Colonic mucosa (tissue), 4 donors: ENCODE measurements around the gene PTX4. TPM values are rescaled to one million over a fixed set of nuclear protein-coding genes. Genes with fewer than 3 reads are reported as not detected.

Experiments used
- DNase-seq: peaks from one replicate; pipeline ENCODE4 v3.0.0-alpha.2; 2020
- H3K27ac ChIP-seq: fragments of 200-600 bp; one replicate; pipeline ENCODE4 v1.8.0; 2021
- H3K27me3 ChIP-seq: fragments of 200-600 bp; one replicate; pipeline ENCODE4 v1.8.0; 2021
- H3K36me3 ChIP-seq: fragments of 200-600 bp; one replicate; pipeline ENCODE4 v1.8.0; 2021
- H3K4me1 ChIP-seq: fragments of 200-600 bp; one replicate; pipeline ENCODE4 v1.8.0; 2021; ENCODE audit warnings: mild to moderate bottlenecking
- H3K4me3 ChIP-seq: fragments of 200-600 bp; one replicate; pipeline ENCODE4 v1.8.0; 2021
- H3K9ac ChIP-seq, 2 donors: one replicate each; pipeline ENCODE4 v1.7.0; 2013; ENCODE audit warnings: control low read depth in 2 of 2, low read depth in 2 of 2, low read length in 2 of 2
- H3K9me3 ChIP-seq: fragments of 200-600 bp; one replicate; pipeline ENCODE4 v1.8.0; 2021
- intact Hi-C: fragments of 100-400 bp; cut with DNase I; formaldehyde crosslinking; loops from one replicate; pipeline ENCODE4 v1.14.1; 2022
- total RNA-seq, 2 donors: library from RNA; stranded (reverse); fragmentation: NEBNext Ultra II Directional in 1 of 2; extraction: Animal tissue kit (Norgen Biotek cat#: 25700) in 1 of 2; gene quantifications; one replicate each; pipeline ENCODE4 v1.2.1, GENCODE V29; 2021
- TF ChIP-seq, protein P1 (sequence below): fragments of 200-600 bp; IDR thresholded peaks from one replicate; pipeline ENCODE4 v1.8.0; 2022; ENCODE audit warnings: antibody characterized with exemption, mild to moderate bottlenecking
- donor health status: healthy.
- donor health status: DM: no; HTN: no; CAD: no.
- donor health status: DM: no; HTN: no; CAD: no.

PTX4 gene
- total RNA-seq, 2 donors from 2014 or later: not detected

DNA sequence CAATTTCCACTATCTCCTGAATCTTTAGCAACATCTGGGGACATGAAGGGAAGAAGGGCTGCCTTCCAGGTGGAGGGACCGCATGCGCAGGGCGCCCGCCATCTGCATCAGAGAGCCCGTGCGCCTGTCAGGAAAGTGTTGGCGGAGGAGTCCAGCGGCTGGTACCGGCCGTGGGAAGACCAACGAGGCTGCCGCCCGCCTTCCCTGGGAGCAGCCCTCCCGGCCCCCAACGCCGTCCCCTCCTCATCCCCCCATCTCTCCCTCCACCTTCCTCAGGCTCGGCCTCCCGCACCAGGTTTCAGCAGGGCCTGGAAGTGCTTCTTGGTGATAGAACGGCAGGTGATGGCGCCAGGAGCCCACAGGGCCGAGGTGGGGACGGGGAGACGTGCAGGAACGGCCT is 22.7 kb downstream of the PTX4 start:
- Histone ChIP-seq H3K9ac (no peak overlapping the region), H3K27me3 (no peaks in the 10 kb centered on the region), H3K36me3 (no peaks in the 10 kb centered on the region), H3K9me3 (no peaks in the 10 kb centered on the region), H3K4me3 (no peak overlapping the region), H3K27ac (no peak overlapping the region), H3K4me1 (no peaks in the 10 kb centered on the region)
- DNase-seq: no peak
- intact Hi-C loops: no loop called here
- TF ChIP-seq, protein P1, sequence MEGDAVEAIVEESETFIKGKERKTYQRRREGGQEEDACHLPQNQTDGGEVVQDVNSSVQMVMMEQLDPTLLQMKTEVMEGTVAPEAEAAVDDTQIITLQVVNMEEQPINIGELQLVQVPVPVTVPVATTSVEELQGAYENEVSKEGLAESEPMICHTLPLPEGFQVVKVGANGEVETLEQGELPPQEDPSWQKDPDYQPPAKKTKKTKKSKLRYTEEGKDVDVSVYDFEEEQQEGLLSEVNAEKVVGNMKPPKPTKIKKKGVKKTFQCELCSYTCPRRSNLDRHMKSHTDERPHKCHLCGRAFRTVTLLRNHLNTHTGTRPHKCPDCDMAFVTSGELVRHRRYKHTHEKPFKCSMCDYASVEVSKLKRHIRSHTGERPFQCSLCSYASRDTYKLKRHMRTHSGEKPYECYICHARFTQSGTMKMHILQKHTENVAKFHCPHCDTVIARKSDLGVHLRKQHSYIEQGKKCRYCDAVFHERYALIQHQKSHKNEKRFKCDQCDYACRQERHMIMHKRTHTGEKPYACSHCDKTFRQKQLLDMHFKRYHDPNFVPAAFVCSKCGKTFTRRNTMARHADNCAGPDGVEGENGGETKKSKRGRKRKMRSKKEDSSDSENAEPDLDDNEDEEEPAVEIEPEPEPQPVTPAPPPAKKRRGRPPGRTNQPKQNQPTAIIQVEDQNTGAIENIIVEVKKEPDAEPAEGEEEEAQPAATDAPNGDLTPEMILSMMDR: no peak

DNA sequence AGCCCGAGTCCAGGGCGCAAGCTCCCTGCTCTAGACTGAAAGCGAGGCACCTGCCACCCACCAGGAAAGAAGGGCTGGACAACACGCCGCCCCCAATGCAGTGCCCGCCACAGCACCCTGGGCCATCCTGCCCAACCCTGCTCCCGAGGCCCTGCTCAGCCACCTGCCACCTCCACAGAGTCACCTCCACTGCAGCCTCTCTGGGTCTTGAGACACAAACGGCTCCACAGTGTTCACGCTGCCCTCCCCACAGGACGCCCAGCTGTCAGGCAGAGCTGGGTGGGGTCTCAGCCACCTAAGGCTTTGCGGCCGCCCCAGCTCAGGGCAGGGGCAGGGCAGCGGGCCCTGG is 23.2 kb downstream of the PTX4 start:
- TF ChIP-seq, protein P1: no peak
- H3K36me3 ChIP-seq: no peaks in the 10 kb centered on the region
- intact Hi-C loops: no loop called here

DNA sequence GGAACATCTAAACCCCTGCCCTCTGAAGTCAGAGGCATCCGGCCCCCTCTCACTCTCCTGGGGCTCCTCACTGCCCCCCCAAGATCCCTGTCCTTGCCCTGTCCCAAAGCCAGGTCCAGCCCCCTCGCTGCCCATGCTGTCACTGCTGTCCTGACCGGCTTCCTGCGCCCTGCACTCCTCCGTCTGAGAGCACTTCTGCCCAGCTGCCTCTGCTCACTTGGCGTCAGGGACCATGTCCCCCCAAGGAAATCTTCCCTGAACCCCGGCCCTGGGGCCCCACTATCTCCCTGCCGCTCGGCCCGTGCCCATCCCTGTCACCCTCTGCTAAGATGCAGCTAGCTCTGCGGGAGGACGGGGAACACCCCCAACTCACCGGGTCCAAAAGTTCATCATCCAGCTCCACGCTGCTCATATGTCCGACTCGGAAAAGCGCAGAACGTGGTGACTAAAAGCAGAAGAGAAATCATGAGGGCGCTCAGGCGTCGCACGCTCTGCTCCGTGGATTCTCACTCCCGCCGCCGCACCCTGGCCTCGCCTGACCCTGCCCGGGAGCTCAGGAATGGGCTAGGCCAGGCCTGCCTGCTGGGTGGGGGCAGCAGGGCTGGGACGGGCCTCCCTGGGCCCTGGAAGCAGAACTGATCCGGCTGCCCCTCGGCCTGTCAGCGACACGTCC is 23.7 kb downstream of the PTX4 start:
- no peak for DNase-seq
- H3K9me3 ChIP-seq: no peaks in the 10 kb centered on the region
- intact Hi-C loops: no loop called here

More for the DNA sequence above, 23.2 kb downstream of the PTX4 start:
- no peak overlapping the region for H3K4me3 ChIP-seq
- no peak for DNase-seq
- H3K4me1 ChIP-seq: no peaks in the 10 kb centered on the region
- no peak overlapping the region for H3K9ac ChIP-seq
- no peak overlapping the region for H3K27ac ChIP-seq
- H3K9me3 ChIP-seq: no peaks in the 10 kb centered on the region
- H3K27me3 ChIP-seq: no peaks in the 10 kb centered on the region

DNA sequence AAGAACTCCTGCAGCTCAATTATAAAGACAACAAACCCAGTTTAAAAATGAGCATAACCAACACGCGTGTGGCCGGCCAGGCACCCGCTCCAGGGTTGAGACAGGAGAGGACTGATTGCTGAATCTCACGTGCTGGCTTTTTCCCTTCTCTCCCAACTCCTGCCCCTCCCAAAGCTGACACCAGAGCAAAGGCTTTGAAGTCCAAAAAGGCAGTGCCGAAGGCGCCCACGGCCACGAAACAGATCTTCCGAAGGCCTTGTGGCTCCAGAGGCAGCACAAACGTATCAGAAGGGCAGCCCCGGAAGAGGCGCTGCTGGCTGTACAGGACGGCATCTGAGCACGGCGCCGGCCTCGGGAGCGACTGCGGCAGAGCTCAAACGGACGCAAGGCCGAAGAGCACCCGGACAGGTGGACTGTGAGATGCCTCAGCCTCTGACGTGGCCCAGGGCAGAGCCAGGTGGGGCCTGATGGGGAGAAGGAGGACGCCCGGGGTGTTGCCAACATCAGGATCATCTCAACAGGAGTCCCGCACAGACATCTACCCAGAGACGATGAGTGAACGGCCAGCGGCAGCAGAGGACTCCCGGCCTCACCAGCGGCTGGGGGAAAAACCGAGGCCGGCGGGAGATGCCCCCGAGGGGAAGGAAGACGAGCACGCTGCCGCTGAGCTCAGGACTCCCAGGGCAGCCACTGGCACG is 24.4 kb downstream of the PTX4 start:
- H3K4me1 ChIP-seq: no peaks in the 10 kb centered on the region
- intact Hi-C loops: no loop called here
- H3K9me3 ChIP-seq: no peaks in the 10 kb centered on the region
- no peak overlapping the region for H3K9ac ChIP-seq
- no peak overlapping the region for H3K27ac ChIP-seq
- no peak for DNase-seq
- H3K36me3 ChIP-seq: no peaks in the 10 kb centered on the region
- no peaks in the 10 kb centered on the region for H3K27me3 ChIP-seq
- TF ChIP-seq, protein P1: no peak
- no peak overlapping the region for H3K4me3 ChIP-seq

More for the DNA sequence above, 23.7 kb downstream of the PTX4 start:
- TF ChIP-seq, protein P1: no peak
- Histone ChIP-seq H3K4me3 (no peak overlapping the region), H3K36me3 (no peaks in the 10 kb centered on the region), H3K27me3 (no peaks in the 10 kb centered on the region), H3K27ac (no peak overlapping the region), H3K9ac (no peak overlapping the region), H3K4me1 (no peaks in the 10 kb centered on the region)

DNA sequence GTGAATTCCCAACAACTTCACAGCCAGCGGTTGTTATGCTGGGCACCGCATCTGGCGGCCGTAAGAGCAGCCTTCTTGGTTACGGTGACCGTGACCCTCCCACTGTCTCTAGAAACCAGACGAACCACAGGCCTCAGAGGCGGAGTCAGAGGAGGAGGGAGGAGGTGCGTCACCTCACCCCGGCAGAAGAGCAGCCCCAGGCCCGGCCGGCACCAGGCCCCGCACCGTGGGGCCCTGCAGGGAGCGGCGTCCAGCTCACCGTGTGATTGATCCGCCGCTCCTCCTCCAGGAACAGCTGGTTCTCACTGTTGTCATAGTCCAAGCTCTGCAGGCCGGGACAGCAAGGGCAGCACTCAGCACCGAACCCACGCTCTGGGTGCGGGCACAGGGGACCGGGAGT is 27.6 kb downstream of the PTX4 start:
- H3K4me1 ChIP-seq: no peaks in the 10 kb centered on the region

More for the DNA sequence above, 27.6 kb downstream of the PTX4 start:
- H3K27ac ChIP-seq: no peak overlapping the region
- H3K27me3 ChIP-seq: no peaks in the 10 kb centered on the region
- no peaks in the 10 kb centered on the region for H3K36me3 ChIP-seq
- DNase-seq: no peak
- no peaks in the 10 kb centered on the region for H3K9me3 ChIP-seq
- intact Hi-C loops: no loop called here
- TF ChIP-seq, protein P1: no peak
- H3K4me3 ChIP-seq: no peak overlapping the region
- H3K9ac ChIP-seq: no peak overlapping the region
